ENCODE data around the gene ILF2. TPM values are rescaled to one million over a fixed set of nuclear protein-coding genes. Genes with fewer than 3 reads are reported as not detected.

Gene ILF2
- total RNA-seq, 1 donor from 2014 or later, result 185 TPM

DNA sequence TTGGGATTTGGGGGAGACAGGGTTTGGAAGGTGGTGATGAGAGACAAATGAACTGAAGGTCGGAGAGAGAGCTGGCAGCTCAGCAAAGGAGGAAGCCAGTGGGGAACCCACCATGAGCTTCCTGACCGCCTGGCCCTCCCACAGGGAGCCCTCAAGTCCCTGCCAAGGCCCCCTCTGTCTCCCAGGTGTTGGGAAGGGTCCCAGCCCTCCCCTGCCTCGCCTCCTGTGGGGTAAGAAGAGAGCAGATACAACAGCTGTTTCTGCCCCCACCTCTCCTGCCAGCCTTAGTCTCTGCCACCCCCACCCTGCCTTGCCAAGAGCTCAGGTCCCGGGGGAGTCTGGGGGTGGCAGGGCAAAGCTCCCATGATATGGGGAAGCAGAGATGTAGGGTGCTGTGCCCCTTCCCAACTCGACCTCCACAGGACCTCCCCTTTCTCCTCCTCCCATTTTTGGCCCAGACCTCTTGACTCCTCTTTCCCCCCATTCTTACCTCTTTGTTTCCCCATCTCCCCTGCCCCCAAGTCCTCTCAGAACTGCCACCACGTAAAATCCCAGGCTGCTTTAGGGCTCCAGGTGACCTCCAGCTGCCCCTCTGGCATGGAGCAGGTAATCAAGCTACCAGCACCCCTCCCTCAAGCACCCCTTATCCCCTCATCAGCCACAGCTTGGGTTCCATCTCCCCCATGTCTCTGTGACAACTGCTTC lies 42.0 kb downstream of the ILF2 start:
- peaks cover 43% of the 10 kb centered on the region for H3K4me1 Mint-ChIP-seq (ENCODE audit: low read depth, unreplicated experiment)
- H3K4me3 ChIP-seq (ENCODE audit: insufficient read depth, low read depth, low read length), result no peak overlapping the region

DNA sequence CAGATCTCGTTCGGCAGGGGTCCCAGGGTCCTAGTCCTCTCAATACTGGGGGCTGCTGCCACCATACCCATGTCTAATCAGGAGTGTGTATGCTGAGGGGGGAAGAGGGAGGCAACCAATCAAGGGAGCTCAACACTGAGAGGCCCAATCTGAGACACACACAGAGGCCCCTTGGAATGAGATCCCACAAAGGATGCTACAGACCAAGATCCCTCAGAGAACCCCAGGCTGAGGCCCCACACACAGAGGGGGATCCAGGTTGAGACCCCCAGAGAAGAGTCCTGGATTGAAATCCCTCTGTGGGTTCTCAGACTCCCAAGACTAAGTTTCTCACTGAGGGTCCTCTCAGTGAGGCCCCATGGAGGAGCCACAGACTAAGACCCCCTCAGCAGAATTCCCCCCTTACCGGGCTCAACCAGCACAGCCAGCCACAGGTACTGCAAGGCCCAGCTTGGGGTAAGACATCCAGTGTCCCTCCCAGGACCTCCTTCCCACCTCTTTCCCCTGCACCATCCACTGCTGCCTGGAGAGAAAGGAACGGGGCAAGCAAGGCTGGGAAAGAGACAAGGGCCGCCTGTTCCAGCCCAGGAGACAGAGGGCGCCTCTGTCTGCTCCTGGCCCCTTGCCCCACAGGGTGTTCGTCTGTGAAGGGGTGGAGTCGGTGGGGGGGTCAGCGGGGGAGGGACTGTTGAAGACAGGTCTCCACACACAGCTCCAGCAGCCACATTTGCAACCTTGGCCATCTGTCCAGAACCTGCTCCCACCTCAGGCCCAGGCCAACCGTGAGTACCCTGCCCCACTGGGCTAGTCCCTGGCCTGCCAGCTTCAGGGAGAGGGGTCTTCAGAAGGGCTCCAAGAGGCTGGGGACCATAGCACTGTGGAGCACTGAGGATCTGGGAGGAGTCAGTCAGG lies 42.8 kb downstream of the ILF2 start, which contains the start of gene S100A1:
Gene S100A1, plus strand, starts transcription at position 720 of the 912 bp plus-strand sequence. CDS start 2,088 bp downstream, outside the sequence.
- FAIRE-seq, result no peak

More for the DNA sequence above, 42.0 kb downstream of the ILF2 start:
- H3K36me3 ChIP-seq (ENCODE audit: insufficient read depth, low read length), result peaks cover 14% of the 10 kb centered on the region
- no peak overlapping the region for H3K27ac ChIP-seq (ENCODE audit: low read depth, low read length)
- H3K9me3 Mint-ChIP-seq (ENCODE audit: unreplicated experiment), result no peaks in the 10 kb centered on the region
- no peaks in the 10 kb centered on the region for H3K9me3 ChIP-seq (ENCODE audit: insufficient read depth, low read depth, low read length)
- peaks cover 35% of the 10 kb centered on the region for H3K4me1 ChIP-seq (ENCODE audit: insufficient read depth, low read length)
- H3K27me3 Mint-ChIP-seq (ENCODE audit: low read depth, unreplicated experiment), result no peaks in the 10 kb centered on the region
- no peak overlapping the region for H3K27ac Mint-ChIP-seq (ENCODE audit: unreplicated experiment)
- DNase-seq (ENCODE audit: low read depth) (no peak), FAIRE-seq (no peak)
- peaks cover 10% of the 10 kb centered on the region for H4K20me1 ChIP-seq (ENCODE audit: insufficient read depth, low read length)
- no peak overlapping the region for H3K9ac ChIP-seq (ENCODE audit: low read length)
- H3K4me3 Mint-ChIP-seq (ENCODE audit: unreplicated experiment), result peak overlapping the region; percentile 41
- H3K4me2 ChIP-seq (ENCODE audit: low read length), result no peak overlapping the region
- TF ChIP-seq, protein P1, sequence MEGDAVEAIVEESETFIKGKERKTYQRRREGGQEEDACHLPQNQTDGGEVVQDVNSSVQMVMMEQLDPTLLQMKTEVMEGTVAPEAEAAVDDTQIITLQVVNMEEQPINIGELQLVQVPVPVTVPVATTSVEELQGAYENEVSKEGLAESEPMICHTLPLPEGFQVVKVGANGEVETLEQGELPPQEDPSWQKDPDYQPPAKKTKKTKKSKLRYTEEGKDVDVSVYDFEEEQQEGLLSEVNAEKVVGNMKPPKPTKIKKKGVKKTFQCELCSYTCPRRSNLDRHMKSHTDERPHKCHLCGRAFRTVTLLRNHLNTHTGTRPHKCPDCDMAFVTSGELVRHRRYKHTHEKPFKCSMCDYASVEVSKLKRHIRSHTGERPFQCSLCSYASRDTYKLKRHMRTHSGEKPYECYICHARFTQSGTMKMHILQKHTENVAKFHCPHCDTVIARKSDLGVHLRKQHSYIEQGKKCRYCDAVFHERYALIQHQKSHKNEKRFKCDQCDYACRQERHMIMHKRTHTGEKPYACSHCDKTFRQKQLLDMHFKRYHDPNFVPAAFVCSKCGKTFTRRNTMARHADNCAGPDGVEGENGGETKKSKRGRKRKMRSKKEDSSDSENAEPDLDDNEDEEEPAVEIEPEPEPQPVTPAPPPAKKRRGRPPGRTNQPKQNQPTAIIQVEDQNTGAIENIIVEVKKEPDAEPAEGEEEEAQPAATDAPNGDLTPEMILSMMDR (IDR thresholded peaks at IDR 0.05; ENCODE audit: insufficient read depth, low read depth, low read length), result no peak
- TF ChIP-seq EZH2 (IDR thresholded peaks at IDR 0.05; ENCODE audit: insufficient read depth, low read length), result no peak
- H2AFZ ChIP-seq (ENCODE audit: low read depth, low read length), result no peak overlapping the region
- H3K36me3 Mint-ChIP-seq (ENCODE audit: low read depth, unreplicated experiment), result peaks cover 6% of the 10 kb centered on the region
- H3K27me3 ChIP-seq (ENCODE audit: insufficient read depth, low read length), result no peaks in the 10 kb centered on the region
- H3K79me2 ChIP-seq (ENCODE audit: insufficient read depth, low read length), result peaks cover 31% of the 10 kb centered on the region

More for the DNA sequence above, 42.8 kb downstream of the ILF2 start, which contains the start of gene S100A1:
- DNase-seq (ENCODE audit: low read depth), result no peak
- H3K4me3 Mint-ChIP-seq (ENCODE audit: unreplicated experiment), result peak within 1 kb of the TSS; percentile 97
- H3K27ac ChIP-seq (ENCODE audit: low read depth, low read length), result peak within 1 kb of the TSS; percentile 92
- no peaks in the 10 kb centered on the region for H3K27me3 ChIP-seq (ENCODE audit: insufficient read depth, low read length)
- no peaks in the 10 kb centered on the region for H3K9me3 Mint-ChIP-seq (ENCODE audit: unreplicated experiment)
- peak within 1 kb of the TSS; percentile 73 for H3K4me3 ChIP-seq (ENCODE audit: insufficient read depth, low read depth, low read length)
- peaks cover 35% of the 10 kb centered on the region for H3K79me2 ChIP-seq (ENCODE audit: insufficient read depth, low read length)
- H3K4me2 ChIP-seq (ENCODE audit: low read length), result peak within 1 kb of the TSS; percentile 91
- no peaks in the 10 kb centered on the region for H3K27me3 Mint-ChIP-seq (ENCODE audit: low read depth, unreplicated experiment)
- H3K9ac ChIP-seq (ENCODE audit: low read length), result peak within 1 kb of the TSS; percentile 84
- peaks cover 41% of the 10 kb centered on the region for H3K4me1 Mint-ChIP-seq (ENCODE audit: low read depth, unreplicated experiment)
- peaks cover 13% of the 10 kb centered on the region for H4K20me1 ChIP-seq (ENCODE audit: insufficient read depth, low read length)
- H3K27ac Mint-ChIP-seq (ENCODE audit: unreplicated experiment), result peak within 1 kb of the TSS; percentile 99
- peak within 1 kb of the TSS; percentile 61 for H2AFZ ChIP-seq (ENCODE audit: low read depth, low read length)
- H3K9me3 ChIP-seq (ENCODE audit: insufficient read depth, low read depth, low read length), result no peaks in the 10 kb centered on the region
- peaks cover 8% of the 10 kb centered on the region for H3K36me3 Mint-ChIP-seq (ENCODE audit: low read depth, unreplicated experiment)
- peaks cover 30% of the 10 kb centered on the region for H3K4me1 ChIP-seq (ENCODE audit: insufficient read depth, low read length)
- peaks cover 19% of the 10 kb centered on the region for H3K36me3 ChIP-seq (ENCODE audit: insufficient read depth, low read length)
- TF ChIP-seq EZH2 (IDR thresholded peaks at IDR 0.05; ENCODE audit: insufficient read depth, low read length), result no peak
- TF ChIP-seq, protein P1 (IDR thresholded peaks at IDR 0.05; ENCODE audit: insufficient read depth, low read depth, low read length), result peak; percentile 3
